ENCODE results near the gene HEMGN.

The HEMGN gene

DNA sequence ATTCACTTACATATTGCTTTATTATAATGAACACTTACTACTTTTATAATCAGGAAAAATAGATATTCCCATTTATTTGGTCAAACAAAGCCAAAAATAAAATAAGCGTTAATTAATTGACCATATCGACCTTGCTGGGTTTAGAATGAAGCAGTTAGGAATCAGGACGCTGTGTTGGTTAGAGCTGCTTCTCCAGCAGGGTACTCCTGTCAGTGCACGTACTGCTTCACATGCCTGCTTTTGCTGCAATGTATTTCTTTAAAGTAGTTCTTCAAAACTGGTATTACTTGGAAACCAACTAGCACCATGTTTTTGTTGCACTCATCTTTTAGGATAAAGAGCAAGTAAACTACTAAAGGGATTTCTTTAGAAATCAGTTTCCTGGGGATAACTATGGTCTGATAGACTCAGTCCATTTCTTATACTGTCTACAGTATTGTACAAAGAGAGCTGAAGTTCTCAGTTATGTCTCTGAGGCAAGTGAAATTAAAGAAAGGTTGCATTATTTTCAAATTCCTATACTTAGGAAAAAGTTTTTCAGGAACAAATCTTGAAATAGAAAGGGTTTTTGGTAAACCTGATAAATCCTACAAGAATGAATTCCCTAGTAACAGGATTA, 8.9 kb downstream of the HEMGN start:
- DNase-seq, result no peak

DNA sequence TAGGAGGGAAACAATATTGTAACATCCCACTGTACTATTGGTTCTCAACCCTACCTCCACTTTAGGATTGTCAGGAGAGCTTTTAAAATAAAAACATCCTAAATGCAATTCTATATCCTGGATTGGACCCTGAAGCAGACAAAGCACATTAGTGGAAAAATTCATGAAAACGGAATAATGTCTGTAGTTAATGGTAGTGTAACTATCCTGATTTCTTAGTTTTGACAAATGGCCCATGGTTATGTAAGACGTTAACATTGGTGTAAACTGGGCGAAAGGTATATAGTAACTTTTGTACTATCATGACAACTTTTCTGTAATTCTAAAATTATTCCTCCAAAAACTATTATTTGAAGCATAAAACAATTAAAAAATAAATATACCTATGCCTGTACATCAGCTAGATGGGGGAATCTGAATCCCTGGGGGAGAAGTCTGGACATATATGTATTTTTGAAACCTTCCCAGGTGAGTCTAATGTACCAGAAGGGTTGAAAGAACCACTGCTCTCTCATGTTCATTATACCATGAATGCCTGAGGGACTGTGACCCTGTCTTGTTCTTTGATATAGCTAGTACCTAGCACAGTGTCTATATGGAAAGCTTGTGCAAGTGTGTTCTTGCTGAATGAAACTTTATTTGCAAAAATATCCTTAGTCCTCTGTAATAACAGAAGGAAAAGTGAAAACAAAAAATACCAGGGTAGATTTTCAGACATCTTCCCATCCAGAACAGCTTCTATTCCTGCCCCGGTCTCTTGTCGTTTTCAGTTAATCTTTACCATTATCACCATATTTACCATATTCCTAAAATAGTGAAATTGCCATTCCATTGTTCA, 12.3 kb downstream of the HEMGN start:
- no peak for DNase-seq

DNA sequence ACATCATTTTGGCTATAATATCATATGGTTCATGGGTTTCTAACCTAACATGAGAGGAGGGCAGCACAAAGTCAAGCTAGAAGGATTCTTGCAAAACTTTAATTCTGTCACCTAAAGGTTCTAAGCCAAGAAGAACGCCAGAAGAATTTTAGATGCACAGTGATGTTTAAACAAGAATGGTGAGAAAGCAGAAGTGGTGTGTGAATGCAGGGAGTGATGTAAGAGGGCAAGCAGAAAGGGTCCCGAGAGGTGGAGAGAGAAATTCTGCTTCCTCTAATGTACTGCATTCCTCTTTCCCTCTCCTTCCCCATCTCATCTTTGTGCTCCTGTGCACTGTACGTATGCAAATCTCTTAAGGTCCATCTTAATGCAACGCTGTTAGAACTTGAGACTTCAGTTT, 13.6 kb downstream of the HEMGN start:
- DNase-seq, result no peak

DNA sequence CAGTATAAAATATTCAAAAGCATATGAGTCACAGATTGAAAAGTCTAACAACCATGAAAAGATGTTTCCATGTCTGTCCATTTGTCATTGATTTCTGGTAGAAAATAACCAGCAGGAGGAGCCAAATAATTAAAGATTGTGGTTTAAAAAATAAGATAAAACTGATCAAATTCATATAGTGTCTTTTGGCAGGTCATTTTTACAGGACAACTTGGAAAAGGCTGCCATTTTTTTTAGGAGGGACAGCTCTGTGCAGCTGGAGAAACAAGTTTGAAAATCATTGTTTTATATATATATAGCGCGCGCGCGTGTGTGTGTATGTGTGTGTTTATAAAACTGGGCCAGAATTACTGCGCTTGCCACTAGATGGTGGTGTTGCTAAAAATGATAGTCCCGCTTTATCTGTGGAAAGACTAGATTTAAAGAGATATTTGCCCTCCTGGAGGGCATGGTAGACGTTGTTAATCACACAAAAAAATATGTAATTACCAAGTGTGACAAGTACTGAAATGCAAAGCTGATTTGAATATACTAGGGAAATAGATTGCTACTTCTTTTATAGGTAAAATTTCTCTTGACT, 14.4 kb downstream of the HEMGN start:
- peak; percentile 37 to 93 for DNase-seq

DNA sequence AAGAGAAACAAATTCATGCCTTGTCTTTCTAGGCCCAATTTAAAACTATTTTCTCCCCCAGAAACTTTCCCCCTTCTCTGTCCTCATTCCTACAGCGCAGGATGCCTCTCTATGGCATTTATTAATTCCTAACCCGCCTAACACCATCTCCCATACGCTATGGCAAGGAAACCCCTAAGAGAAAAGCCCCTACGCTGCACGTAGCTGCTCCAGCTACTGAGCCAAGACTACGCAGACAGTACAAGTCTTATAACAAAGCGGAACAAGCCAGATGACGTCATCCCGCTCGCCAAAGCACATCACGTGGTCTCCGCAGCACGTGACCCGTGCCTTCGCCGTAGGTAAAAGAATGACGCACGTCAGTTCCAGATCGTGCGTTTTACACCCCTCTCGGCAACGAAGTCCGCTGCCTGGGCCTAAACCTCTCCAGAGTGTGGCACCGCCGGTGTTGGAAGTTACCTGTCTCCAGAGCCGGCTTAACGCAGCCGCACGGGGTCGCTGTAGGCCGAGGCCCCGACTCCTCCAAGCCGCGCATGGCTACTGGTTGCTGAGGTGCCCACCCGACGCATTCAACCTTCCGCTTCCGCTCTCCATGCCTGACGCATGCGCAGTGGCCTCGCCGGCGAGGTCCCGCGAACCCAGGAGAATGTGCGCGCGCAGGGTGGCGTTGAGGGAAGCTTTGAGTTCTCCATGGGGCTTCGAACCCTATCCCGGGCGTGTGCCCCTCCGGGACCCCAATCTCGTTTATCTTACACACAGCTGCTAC, 15.8 kb downstream of the HEMGN start, which contains the start of gene TRMO:
Gene TRMO, minus strand, starts transcription at position 542 of the 766 bp plus-strand sequence. Its CDS starts 7 bp downstream, at position 535.
- peak; percentile 97 to 98 for DNase-seq

DNA sequence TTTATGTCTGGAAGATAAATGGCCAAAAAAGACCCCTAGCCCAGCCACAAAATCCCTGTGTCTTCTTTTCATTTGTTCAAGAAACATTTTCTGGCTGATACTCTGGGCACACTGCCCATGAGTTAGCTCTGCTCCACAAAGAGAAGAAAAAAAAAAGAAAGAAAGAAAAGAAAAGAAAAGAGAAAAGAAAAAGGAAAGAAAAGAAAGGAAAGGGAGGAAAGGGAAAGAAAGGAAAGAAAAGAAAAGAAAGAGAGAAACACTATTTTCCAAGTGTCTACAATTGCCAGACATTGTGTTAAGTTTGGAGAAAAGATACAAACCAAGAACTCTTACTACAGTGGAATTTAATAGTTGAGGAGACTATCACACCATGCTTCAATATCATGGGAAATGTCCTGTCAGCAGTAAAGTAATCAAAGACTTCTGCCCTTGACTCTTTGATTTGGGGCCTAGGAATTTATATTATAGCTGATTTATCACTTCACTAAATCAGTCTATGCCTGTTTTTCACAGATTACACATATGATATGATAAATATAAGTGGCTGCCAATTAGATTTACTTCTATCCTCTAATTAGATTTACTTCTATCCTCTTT, 18.7 kb downstream of the HEMGN start:
- no peak for DNase-seq

DNA sequence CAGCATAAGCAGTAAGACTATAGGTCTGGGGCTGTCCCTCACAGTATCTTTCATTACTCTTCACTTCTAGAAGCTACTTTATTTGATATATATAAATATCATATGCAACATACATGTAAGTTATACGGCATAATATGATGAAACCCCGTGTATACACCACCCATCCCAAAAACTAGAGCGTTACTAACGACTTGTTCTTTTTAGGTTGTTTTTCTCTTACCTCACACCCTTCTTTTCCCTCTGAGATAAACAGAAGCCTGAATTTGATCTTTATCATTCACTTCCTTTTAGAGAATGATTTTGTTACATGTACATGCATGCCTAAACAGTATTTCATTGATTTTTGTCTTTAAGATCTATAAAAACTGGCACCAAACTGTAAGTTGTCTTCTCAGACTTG, 19.4 kb downstream of the HEMGN start:
- no peak for DNase-seq

DNA sequence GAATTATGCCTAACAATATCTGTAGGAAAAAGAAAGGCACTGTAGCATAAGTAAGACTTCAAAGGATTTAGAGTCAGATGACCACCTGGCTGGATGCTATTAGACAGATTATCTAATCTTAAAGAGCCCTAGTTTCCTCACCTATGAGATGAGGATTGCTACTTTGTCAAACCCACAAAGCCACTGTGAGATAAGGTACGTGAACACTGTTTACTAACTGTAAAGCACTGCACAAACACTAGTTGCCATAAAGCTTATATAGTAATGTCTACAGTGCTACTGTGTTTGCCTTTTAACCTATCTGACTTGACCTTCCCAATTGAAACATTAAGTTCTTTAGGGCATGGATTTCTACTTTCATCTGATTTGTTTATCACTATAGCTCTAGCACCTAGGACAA, 26.0 kb downstream of the HEMGN start:
- no peak for DNase-seq

DNA sequence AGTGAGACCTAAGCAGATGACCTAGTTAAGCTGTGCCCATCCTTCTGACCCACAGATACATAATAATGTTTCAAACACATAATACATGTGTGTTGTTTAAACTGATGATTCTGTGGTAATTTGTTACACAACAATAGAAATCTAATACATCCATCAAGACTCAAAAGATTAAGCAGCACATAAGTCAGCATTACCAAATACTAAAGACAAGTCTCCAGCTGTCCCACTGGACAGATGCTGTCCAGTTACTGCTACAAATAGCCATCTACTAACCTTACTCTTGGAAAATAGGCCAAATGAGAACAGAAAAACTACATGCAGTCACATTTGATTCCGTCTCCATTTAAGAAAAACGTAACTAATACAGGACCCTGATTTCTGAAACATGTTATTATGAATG, 26.4 kb downstream of the HEMGN start:
- no peak for DNase-seq

DNA sequence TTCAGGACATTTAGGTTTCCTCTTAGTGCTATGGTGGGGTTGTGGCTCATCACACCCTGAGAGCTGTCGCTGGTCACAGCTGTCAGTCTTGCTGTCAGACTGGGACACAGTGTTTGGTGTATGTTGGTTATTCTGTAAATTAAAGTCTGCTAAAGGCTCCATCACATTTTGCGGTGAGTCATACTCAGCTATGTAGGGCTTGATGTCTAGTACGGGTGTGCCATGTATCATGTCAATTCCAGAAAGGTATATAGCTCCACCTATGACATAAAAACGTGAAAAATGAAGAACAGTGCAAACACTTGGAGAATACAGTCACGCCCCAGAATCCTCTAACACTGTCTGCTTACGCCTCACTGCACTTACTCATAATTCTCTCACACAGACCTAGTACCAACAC, 27.6 kb downstream of the HEMGN start:
- DNase-seq, result no peak

DNA sequence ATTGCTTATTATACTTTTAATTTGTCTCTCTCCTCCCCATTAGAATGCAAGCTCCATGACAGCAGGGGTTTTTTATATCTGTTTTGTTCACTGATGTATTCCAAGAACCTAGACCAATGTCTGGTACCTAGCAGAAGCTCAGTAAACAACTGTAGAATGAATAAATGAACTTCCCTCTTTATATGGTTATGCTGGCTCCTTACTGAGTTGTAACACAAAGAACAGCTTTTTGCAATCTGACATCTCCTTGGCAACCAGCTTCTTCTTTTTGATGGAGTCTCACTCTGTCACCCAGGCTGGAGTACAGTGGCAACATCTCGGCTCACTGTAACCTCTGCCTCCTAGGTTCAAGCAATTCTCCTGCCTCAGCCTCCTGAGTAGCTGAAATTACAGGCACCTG, 29.3 kb downstream of the HEMGN start:
- DNase-seq, result no peak

DNA sequence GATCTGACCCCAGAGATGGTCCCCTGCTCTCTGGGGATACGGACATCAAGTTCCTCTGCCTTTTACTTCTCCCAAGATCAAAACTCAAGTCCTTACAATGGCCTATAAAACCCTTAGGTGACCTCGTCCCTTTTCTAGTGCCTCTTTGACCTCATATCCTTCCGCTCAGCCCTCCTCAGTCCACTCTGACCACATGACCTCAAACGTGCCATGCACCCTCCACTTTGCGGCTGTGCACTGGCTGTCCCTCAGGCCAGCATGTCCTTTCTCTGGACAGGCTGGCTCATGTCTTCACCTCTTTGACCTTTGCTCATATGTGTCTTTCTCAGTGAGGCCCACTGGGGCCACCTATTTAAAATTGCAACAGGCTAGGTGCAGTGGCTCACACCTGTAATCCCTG, 30.3 kb downstream of the HEMGN start:
- DNase-seq, result no peak

DNA sequence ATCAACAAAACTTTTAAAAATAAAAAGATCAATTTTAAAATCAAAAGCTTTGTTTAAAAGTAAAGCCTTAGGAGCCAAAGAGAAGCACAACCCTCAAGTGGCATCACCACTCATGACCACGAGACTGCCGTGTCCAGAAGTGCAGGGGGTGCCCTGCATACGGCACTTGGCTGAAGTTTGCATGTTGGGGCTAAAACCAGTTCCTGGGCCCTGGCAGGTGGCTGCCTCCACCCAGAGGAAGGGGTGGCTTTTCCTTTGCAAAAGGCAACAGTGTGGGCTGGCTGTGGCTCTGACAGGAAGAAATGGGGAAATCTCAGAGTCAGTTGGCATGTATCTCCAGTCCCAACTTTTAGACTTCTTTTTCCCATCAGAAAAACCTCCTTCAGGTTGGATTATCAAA, 30.9 kb downstream of the HEMGN start:
- no peak for DNase-seq

DNA sequence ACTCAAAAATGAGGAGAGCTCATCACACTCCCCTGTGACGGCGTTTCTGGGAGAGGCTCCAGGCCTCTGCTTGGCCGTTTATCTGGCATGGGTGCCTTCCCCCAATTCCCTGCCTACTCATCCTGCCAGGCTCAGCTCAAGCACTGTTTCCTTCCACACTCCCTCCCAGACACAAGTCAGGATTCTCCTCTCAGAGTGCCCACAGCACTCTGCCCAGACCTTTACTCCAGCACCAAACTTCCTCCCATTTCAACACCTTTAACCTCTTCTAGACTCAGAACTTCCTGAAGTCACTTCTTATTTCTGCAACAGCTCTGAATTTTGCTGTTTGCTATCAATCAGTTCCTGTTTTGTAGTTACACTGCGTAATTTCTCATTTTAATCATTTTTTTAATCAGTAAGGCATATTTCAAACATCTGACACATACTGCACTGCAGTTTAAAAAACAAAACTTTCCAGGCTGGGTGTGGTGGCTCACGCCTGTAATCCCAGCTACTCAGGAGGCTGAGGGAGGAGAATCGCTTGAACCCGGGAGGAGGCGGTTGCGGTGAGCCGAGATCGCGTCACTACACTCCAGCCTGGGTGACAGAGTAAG, 31.6 kb downstream of the HEMGN start:
- DNase-seq, result no peak

DNA sequence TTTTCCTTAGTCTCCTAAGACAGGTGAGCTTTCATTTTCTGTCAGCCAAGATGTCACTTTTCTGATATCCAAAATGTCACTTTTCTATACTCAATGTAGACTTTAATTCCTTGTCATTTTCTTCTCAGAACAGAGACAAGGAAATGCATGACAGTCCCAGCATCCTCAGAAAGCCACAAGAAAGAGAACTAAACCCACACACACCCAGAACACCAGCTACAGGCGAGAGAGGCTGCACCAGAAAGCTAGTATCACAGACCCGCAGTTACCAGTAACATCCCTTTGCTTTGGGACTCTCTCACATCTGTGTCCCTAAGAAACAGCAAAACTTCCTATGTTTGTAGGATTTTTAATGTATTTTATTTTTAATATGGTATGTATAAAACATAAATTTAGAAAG, 32.7 kb downstream of the HEMGN start:
- DNase-seq, result no peak

DNA sequence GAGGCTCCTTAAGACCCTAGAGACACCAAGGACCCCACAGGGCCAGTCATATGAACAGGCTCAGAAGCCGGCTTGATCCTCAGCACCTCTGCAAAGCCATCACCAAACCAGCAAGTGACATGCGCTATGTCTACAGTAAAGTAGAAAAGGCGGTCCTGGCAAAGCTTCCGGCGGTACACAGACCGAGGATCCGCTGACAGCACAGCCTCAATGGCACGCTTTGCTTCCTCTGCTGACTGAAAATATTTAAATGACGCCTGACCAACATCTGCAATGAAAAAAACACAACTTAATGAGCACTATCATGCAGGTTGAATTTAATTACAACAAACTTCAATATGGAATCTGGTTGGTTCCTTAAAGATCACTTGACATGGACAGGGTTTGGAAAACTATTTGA, 33.2 kb downstream of the HEMGN start:
- DNase-seq, result no peak

DNA sequence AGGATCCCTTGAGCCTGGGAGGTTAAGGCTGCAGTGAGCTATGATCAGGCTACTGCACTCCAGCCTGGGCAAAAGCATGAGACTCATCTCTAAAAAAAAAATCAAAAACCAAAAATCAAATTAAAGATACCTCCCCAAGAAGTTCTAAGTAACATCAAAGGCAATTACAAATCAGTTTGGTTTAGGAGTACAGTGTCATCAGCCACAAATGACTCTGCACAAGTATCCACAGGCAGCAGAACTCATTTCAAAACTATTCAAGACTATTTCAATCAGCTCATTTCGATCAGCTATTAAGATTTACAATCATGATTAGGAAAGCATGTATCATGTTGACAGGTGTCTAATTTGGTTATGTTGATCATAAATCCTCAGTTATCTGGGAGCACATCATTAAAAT, 34.8 kb downstream of the HEMGN start:
- DNase-seq, result no peak

DNA sequence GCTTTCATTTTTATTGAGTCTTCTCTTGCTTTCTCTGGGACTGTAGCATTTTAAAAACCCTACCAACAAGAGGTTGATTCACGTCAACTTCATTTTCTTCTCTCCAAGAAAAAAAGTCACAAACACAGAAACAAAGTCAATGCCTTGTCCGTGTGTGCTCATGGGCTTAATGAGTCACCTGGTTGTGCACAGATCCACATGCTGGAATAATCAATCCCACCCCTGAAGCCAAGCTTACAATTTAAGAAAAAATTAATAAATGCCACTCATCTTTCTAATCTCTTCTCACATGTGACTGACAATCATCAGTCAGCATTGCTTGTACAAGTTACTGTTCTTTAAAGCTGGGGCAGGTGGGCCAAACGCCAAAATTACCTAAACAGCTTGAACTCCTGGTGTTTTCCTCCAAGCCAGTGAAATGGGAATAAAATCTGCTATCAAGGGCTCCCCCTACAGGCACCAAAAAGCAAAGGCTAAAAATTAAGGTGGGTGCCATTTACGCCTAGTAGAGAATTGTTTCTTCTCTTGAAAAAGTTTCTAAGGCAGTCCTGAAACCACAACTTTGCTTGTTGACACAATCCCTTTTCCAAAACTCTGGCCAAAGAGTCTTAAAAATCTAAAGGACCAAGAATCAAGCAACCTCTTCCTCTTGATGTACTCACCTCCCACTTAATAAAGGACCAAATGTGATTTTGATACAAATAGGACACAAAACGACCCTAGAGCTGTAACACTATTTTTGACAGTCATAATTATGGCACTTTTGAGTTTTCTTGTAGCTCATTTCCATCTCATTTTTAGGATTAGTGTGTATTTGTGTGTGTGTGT, 37.0 kb downstream of the HEMGN start:
- DNase-seq, result peak; percentile 26 to 42

DNA sequence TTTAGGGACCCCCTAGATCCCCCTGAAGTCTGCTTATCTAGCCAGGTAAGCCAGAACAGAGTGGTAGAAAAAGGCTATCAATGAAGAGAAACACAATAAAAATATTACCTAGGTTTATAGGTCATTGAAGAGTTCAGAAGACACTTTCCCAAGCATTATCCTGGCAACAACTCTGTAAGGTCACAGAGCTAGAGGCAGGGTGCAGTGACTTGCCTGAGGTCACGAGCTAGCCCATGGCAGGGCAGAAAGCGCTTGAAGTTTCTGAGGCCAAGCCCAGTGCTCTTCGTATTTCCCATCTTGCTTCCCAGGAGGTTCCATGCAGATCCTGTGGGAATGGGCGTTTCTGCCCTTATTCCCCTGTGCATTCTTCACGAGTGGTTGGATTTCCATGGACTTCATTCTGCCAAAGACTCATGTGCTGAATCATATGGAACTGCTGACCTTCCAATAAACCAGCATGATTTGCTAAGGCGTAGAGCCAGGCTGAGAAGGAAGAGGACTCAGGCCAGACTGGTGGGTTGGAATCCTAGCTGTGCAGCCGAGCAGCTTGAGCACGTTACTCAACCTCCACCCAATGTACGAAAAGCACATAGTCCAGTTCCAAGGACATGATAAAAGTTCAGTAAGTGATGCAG, 37.8 kb downstream of the HEMGN start:
- DNase-seq, result no peak

DNA sequence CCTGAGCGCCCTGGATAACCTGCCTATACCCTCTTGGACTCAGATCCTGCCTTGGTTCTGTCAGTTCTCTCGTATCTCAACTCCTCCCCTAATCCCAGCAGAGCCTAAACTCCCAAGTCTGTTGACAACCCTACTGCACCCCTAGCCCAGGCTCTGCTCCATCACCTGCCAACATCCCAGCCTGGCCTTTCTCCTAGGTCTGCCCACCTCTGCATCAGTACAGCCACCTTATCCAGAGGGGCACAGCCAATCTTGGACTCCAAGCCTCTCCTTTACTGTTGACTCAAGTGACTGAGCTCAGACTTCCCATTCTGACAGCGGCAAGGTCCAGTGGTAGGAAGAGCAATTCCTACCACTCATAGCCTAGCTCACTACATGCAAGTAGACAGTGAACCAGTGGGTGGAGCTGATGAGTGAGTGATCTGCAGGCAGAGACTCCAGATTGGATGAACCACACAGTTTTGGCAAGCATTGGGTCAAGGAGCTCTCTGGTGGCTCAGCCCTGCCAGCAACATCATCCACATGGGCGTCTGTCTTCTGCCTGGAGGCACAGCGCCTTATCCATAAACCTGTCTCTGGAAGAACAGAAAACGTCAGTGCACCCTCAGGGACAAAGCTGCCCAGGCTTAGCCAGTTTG, 42.2 kb downstream of the HEMGN start:
- peak in 1 of 2 experiments; percentile 48 for DNase-seq

DNA sequence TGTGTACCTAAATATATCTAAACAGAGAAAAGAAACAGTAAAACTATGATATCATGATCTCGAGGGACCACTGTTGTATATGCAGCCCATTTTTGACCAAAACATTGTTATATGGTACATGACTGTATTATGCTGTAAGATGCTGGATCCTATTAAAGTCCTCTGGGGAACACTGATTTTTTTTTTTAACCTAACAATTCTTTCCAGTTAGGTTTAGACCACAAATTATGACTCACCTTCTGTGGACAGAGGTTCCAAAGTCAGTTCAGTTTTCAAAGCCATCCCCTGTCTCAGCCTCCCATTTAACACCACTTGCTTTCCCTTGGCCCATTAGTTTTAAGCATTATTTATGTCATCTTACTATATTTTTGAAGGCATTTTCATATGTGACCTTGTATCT, 42.8 kb downstream of the HEMGN start:
- no peak for DNase-seq

Data from SW 1271 (cell line).